Liver (tissue), 3 donors: ENCODE results near the gene CDC7.

Experiments
- CTCF ChIP-seq: fragments of 150-350 bp; IDR thresholded peaks from 2 replicates; pipeline ENCODE4 v1.5.1; 2017; ENCODE audit warnings: improper control_type of control experiment, low read depth, low read length; ENCODE audit not compliant: missing input control
- GABPA ChIP-seq, 2 donors: IDR thresholded peaks in 1 of 2; conservative IDR thresholded peaks in 1 of 2; 2 replicates each; pipeline ENCODE4 v1.6.1; 2016; ENCODE audit warnings: antibody characterized with exemption in 2 of 2, mild to moderate bottlenecking in 1 of 2, moderate library complexity in 1 of 2
- JUND ChIP-seq, 2 donors: IDR thresholded peaks; 2 replicates each; pipeline ENCODE4 v1.6.1; 2016; ENCODE audit warnings: antibody characterized with exemption in 2 of 2
- TAF1 ChIP-seq: conservative IDR thresholded peaks from 2 replicates; pipeline ENCODE4 v1.6.1; 2016; ENCODE audit warnings: antibody characterized with exemption, mild to moderate bottlenecking
- TF ChIP-seq, protein P1 (sequence below): IDR thresholded peaks from 2 replicates; pipeline ENCODE4 v1.6.1; 2016; ENCODE audit warnings: antibody characterized with exemption
- TF ChIP-seq, protein P2 (sequence below): IDR thresholded peaks from 2 replicates; pipeline ENCODE4 v1.6.1; 2016; ENCODE audit warnings: antibody characterized with exemption, mild to moderate bottlenecking
- donor health status: healthy.
- donor health status: healthy.

DNA sequence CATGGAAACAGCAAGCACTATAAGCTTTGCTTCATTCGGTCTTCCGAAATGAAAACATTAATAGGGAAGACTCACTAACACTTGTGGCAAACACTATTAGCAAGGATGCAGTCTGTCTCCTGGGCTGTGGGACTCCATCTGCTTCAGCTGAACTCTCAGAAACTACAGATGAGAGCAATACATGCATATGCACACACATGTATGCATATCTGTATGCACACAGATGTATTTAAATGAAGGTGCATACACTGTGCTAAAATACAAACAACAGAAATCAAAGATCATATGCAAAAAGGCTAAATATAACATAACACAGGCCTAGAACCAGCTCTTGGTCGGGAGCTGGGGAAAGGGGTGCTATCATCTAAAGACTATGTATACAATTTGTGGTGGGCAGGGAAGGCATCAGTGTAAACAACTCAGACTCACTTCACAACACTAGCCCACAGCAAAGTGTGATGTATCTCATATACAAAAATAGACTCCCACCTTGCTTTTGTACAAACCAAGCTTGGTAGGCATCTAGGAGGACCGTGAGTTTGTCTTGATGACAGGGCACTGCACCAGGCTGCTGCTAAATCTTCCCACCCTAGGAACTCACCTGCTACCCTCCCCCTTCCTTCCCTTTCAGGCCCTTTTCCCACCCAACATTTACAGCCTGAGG, 32.8 kb downstream of the CDC7 start:
- TF ChIP-seq TAF1 (no peak), CTCF (no peak), GABPA (IDR thresholded peaks at IDR 0.05 in 1 of 2, conservative IDR thresholded peaks at IDR 0.05 in 1 of 2) (no peak), JUND (IDR thresholded peaks at IDR 0.05) (no peak)
- TF ChIP-seq, protein P1, sequence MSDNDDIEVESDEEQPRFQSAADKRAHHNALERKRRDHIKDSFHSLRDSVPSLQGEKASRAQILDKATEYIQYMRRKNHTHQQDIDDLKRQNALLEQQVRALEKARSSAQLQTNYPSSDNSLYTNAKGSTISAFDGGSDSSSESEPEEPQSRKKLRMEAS = no peak
- TF ChIP-seq, protein P2, sequence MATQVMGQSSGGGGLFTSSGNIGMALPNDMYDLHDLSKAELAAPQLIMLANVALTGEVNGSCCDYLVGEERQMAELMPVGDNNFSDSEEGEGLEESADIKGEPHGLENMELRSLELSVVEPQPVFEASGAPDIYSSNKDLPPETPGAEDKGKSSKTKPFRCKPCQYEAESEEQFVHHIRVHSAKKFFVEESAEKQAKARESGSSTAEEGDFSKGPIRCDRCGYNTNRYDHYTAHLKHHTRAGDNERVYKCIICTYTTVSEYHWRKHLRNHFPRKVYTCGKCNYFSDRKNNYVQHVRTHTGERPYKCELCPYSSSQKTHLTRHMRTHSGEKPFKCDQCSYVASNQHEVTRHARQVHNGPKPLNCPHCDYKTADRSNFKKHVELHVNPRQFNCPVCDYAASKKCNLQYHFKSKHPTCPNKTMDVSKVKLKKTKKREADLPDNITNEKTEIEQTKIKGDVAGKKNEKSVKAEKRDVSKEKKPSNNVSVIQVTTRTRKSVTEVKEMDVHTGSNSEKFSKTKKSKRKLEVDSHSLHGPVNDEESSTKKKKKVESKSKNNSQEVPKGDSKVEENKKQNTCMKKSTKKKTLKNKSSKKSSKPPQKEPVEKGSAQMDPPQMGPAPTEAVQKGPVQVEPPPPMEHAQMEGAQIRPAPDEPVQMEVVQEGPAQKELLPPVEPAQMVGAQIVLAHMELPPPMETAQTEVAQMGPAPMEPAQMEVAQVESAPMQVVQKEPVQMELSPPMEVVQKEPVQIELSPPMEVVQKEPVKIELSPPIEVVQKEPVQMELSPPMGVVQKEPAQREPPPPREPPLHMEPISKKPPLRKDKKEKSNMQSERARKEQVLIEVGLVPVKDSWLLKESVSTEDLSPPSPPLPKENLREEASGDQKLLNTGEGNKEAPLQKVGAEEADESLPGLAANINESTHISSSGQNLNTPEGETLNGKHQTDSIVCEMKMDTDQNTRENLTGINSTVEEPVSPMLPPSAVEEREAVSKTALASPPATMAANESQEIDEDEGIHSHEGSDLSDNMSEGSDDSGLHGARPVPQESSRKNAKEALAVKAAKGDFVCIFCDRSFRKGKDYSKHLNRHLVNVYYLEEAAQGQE = no peak
